Fibroblast of peridontal ligament (primary cell): ENCODE data around the gene NINJ2.
A peak's percentile ranks its signal among the peaks of the same experiment; 100 is the strongest.
"Not testable (repeated sequence)": the region's sequence is repeated elsewhere in the genome, so short reads cannot be mapped to it uniquely, and the experiment has no call there.

ENCODE experiments used
- DNase-seq: peaks from one replicate; pipeline ENCODE4 v3.0.0-alpha.2; 2010; ENCODE audit errors: extremely low read depth

Gene NINJ2

GRCh38 chr12:586318-587071 lies 76.8 kb downstream of the NINJ2 start:
- DNase-seq = no peak

- no peak for DNase-seq
These were observed 77.9 kb downstream of the NINJ2 start for GRCh38 chr12:585062-586061.

- DNase-seq = no peak
These were observed 79.9 kb downstream of the NINJ2 start for GRCh38 chr12:583251-583869.

DNA sequence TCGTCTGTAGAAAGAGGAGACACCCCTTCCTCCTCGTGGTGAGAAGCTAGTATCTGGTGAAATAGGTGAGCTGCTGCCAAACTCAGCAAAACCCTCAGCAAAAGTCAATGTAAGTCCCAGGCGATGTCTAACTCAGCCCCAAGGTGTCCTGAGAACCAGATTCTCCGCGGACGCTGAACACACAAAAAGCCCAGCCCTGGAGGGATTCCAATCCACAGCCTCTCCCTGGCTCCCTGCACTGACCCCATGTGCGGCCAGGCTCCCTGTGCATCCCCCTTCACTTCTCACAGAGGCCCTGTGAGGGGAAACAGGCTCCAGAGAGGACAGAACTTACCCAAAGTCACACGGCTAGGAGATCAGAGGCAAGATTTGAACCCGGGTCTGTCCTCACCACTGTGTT lies 81.5 kb downstream of the NINJ2 start:
- DNase-seq = no peak

GRCh38 chr12:581321-581720 lies 81.9 kb downstream of the NINJ2 start:
- no peak for DNase-seq

DNA sequence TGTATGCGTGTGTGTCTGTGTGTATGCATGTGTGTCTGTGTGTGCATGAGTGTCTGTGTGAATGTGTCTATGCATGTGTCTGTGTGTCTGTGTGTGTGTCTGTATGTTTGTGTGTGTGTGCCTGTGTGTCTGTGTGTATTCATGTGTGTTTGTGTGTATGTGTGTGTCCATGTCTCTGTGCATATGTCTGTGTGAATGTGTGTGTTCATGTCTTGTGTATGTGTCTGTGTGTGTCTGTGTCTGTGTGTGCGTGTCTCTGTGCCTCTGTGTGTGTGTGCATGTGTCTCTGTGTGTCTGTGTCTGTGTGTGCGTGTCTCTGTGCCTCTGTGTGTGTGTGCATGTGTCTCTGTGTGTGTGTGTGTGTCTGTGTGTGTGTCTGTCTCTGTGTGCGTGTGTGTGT lies 82.4 kb downstream of the NINJ2 start:
- DNase-seq = no peak

- no peak for DNase-seq
These were observed 83.7 kb downstream of the NINJ2 start for GRCh38 chr12:579420-580110.

- no peak for DNase-seq
These were observed 84.4 kb downstream of the NINJ2 start for GRCh38 chr12:578748-579419.

- not testable (repeated sequence) for DNase-seq
These were observed 85.1 kb downstream of the NINJ2 start for GRCh38 chr12:577994-578747.

GRCh38 chr12:576615-577110 lies 86.6 kb downstream of the NINJ2 start:
- no peak for DNase-seq

DNA sequence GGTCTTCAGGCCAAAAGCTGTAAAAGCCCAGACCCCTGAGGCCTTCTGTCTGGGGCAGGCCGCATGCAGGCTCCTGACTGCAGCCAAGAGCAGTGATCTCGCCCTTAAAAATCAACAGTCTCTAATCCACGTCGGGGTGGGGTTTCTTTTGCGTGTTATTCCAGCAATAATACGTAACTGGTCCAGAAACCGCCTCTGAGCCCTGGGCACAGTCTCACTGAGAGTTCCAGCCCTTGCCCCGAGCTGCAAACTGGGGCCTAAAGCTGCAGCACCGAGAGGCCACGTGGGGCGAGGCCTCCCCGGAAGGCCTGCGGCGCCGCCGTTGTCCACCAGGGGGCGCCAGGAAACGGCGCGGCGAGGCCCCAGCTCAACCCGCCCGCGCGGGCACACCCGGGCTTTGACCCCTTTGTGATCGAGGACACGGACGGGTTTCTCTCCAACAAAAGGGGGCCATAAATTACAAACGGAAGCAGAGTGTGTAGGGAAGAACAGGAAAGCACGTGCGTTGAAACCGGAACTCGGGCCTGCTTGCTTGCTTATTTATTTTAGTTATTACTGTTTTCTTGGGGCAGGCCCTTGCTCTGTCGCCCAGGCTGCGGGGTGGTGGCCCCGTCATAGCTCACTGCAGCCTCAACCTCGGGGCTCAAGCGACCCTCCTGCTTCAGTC lies 87.2 kb downstream of the NINJ2 start:
- peak; percentile 66 for DNase-seq

DNA sequence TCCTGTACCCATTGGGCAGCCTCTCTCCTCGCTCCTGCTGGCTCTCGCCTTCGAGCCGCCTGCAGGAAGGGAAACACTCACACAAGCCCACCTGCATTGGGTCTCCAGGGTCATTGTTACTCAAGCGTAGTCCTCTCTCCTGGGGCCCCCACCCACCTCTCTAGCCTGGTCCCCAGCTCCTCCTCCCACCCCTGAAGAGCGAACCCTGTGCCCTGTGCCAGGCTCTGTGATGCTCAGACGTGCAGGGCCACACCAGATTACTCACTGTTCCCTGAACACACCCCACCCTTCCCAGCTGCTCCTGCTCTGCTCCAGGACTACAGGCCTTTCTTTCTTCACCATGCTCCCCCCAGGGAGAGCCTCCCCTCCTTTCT lies 88.1 kb downstream of the NINJ2 start:
- no peak for DNase-seq

- DNase-seq = peak; percentile 18
These were observed 88.6 kb downstream of the NINJ2 start for GRCh38 chr12:574475-575128.

DNA sequence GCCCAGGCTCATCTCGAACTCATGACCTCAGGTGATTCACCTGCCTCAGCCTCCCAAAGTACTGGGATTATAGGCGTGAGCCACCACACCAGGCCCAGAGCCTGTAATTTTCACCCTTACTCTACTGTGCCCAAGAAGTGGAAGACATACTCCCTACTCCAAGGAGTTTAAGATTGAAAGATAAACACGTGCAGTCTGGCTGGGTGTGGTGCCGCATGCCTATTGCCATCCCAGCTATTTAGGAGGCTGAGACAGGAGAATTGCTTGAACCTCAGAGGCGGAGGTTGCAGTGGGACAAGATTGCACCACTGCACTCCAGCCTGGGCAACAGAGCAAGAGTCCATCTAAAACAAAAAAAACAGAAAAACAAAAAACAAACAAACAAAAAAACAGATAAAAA lies 90.0 kb downstream of the NINJ2 start:
- no peak for DNase-seq

DNA sequence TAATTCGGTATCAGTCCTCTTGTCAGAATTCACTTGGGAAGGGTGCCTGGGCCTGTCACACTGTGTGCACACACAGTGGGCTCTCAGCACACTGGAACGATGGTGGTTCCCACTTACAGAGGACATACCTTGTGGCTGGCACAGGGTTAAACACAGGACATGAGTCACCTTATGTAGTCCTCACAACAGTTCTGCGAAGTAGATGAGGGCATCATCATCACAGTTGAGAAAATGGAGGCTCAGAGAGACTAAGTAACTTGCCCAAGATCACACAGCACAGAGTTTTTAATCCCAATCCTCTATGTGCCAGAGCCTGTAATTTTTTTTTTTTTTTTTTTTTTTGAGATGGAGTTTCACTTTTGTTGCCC lies 90.7 kb downstream of the NINJ2 start:
- DNase-seq = no peak

DNA sequence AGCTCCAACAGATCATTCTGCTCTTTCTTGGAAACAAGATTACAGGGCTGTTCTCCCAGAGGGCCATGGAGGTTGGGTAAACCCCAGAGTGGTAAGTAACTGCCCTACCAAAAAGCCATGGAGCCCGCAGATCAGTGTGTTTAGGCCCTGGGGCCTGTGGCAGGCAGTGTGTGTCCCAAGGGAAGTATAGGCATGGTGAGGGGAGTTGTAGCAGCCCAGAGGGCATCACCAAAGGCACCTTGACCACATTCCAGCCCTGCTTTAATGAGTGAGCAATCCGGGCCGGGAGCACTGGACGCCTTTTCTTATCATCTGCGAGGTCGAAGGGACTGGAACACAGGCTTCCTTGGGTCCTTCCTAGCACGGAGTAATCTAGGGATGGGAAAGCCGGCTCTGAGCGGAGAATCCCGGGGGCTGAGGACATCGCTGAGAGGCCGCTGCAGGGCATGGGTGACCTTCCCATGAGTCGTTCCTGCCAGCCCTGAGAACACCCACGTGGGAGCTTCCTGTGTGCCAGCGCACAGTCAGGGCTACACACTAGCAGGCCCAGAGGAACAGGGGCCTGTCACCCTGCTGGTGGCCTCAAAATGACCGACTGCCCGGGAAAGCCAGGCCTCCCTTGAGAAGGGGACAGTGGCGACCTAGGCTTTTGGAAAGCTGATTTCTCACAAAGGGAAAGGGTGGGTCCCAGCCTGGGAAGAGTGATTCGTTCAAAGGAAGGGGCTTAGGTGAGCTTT lies 91.3 kb downstream of the NINJ2 start:
- DNase-seq = no peak

DNA sequence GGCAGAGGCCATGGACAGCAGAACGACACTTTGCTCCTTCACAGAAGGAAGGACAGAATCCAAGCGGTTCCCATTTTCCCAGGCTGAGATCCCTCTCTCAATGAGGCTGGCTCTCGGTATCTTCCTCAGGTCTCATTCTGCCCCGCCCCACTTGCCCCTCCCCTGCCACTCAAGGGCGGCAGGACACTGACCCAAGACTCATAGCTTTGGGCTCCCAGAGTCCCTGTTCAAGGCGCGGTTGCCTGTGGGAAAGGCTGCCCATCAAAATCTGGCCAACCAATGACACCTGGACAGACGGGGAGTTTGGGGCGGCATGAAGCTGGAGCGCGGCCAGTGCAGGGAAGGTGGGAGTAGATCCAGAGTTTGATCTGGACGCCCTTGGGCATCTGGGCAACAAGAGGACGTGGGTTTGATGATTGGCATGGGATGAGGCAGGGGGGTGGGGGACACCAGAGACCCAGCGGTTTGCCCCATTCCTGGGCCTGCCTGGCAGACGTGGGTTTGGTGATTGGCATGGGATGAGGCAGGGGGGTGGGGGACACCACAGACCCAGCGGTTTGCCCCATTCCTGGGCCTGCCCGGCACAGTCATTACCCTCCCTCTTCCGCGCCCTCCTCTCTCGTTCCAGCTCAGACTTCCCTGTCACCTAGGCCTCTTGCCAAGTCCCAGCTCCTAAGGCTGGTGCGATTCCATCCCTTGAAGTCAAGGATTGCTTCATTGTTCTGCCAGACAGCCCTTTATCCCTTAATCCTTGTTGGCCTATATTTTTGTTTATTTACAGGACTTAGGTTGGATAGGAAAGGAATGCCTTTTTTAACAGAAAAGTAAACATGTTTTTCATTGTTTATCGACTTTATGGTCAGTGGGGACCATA lies 92.1 kb downstream of the NINJ2 start:
- peak; percentile 88 for DNase-seq
